Femur (tissue), 1 donor: ENCODE data around the gene CNTNAP2.
A peak's percentile ranks its signal among the peaks of the same experiment; 100 is the strongest.
"Not testable (repeated sequence)": the region's sequence is repeated elsewhere in the genome, so short reads cannot be mapped to it uniquely, and the experiment has no call there.

ENCODE experiments used
- DNase-seq: peaks from one replicate; pipeline ENCODE4 v3.0.0-alpha.2; 2017

CNTNAP2 gene

GRCh38 chr7:147708871-147709270 lies 1592.3 kb downstream of the CNTNAP2 start:
- DNase-seq: no peak

GRCh38 chr7:147711447-147711846 lies 1594.8 kb downstream of the CNTNAP2 start:
- DNase-seq: peak; percentile 48

DNA sequence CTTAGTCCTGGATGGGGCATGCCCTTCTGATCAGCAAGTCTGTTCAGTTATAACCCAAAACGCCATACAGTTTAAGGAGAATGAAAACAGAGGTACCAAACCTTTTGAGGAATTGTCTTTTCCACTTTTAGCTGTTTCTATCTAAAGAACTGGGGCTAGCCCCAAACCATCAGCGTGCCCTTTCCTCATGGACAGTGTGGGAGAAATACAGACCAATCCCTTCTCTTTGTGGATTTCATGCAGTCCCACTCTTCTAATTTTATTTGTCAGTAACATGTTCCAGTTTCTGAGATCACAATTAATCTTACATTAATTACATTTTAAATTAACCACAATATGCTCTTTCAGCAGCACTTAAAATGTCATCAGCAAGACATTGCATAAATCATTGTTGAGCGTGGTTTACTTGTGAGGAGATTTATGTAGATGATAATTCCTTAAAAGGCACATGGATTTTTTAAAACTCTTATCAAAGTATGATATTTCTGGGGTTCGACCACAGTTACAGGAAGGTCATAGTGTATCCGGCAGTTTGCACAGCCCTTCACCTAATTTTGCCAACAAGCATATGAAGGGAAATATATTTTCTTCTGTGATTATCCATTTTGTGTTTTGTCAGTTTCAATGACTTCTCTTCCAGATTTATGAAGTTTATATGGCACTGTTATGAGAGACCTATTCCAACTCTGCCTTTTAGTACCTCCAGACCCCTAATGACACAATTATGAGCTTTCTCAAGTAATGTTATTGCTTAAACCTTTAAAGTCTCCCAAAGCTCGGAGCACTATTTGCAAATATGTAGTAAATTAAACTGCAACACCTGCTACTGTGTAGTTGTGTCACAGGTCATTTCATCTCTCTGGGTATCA lies 1605.6 kb downstream of the CNTNAP2 start:
- no peak for DNase-seq

- no peak for DNase-seq
Measured at GRCh38 chr7:147723536-147723935, 1606.9 kb downstream of the CNTNAP2 start.

DNA sequence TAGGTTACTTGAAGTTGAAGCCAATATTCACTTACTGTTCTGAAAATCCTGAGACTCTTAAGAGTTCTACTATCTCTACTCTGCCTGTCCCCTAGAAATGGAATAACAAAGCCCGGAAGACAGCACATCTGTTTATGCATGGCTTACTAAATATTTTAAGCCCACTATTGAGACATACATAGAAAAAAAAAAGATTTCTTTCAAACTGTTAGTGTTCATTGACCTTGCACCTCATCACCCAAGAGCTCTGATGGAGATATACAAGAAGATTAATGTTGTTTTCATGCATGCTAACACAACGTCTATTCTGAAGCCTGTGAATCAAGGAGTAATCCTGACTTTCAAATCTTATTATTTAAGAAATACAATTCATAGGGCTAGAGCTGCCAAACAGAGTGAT lies 1614.7 kb downstream of the CNTNAP2 start:
- no peak for DNase-seq

DNA sequence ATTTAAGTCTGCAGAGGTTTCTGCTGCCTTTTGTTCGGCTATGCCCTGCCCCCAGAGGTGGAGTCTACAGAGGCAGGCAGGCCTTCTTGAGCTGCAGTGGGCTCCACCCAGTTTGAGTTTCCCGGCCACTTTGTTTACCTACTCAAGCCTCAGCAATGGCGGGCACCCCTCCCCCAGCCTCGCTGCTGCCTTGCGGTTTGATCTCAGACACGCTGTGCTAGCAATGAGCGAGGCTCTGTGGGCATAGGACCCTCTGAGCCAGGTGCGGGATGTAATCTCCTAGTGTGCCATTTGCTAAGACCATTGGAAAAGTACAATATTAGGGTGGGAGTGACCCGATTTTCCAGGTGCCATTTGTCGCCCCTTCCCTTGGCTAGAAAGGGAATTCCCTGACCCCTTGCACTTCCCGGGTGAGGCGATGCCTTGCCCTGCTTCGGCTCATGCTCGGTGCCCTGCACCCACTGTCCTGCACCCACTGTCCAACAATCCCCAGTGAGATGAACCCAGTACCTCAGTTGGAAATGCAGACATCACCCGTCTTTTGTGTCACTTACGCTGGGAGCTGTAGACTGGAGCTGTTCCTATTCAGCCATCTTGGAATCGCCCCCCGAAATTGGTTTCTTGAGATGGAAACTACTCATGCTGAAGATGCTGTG lies 1621.1 kb downstream of the CNTNAP2 start:
- not testable (repeated sequence) for DNase-seq

DNA sequence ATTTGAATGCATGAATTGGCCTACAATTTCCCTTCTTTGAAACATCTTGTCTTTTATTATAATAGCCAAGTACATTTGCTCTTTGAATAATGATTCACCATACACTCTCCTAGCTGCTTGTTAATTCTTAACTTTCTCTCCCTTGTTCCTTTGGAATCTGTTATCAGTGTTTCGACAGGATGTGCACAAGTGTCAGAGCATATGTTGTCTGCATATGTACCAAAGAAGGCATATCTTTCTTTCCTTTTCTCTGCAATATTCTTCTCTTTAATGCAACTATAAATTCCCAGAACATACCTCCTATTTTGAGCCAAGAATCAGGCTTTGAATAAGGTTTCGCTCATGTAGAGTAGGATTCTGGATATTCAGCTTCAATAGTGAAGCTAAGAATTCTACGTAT lies 1625.7 kb downstream of the CNTNAP2 start:
- no peak for DNase-seq

- DNase-seq: no peak
Measured at GRCh38 chr7:147756300-147756699, 1639.7 kb downstream of the CNTNAP2 start.

DNA sequence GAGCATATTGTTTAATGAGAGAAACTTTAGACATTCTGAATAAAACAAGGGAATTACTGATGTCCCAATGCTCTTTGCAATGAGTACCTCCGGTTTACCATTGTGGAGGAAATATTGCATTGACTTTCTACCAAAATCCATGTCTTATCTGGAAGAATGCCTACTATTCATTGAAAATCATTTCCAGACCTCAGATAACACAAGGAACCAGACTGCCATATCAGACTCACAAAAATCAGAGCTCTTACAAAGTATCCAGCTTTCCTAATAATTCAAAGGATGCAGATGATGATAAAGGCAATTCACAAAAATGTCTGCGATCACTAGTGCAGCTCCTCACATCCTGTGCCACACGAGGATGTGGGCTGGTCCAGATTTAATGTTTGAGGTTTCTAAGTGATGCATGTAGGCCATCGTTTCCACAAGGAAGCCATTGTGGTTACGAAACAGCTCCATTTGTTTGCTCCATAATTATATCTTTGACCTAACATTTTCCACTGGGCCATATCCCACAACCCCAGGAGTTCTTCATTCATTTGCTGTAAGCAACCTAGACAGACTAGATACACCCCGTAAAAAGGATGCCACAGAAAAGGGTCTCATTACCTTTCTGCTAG lies 1642.8 kb downstream of the CNTNAP2 start:
- DNase-seq: peak; percentile 36

DNA sequence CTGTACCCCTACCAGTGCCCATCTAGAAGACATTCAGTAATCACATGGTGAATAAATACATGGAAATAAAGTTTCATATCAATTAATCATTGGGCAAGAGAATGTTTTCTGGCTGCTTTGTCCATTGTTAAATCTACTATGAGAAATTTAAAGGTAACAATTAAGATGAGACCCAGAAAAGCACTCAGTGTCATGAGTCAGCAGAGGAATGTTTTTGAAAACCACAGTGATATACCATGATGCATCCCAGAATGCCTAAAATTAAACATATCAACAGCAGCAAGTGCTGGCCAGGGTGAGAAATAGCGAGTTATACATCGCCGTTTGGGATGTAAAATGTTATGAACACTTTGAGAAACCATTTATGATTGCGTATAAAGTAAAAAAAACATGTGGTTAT lies 1648.7 kb downstream of the CNTNAP2 start:
- DNase-seq: no peak

DNA sequence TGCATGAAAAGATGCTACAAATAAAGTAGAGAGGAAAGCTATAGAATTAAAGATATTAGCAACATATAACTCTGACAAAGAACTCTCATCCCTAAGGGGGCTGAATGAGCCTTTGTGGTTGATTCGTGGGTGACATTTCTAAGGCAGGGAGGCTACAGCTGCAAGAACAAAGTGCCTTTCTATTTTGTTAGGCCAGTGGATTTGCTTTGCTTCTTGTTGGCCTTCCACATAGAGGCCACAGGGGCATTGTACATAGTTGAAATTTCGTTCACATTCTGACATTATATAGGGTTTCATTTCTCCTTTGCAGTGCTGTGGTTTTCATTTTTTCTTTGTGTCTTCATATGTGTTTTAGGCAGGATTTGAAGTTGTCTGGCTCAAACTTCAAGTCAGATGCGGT lies 1654.7 kb downstream of the CNTNAP2 start:
- no peak for DNase-seq

GRCh38 chr7:147774461-147774860 lies 1657.9 kb downstream of the CNTNAP2 start:
- no peak for DNase-seq

DNA sequence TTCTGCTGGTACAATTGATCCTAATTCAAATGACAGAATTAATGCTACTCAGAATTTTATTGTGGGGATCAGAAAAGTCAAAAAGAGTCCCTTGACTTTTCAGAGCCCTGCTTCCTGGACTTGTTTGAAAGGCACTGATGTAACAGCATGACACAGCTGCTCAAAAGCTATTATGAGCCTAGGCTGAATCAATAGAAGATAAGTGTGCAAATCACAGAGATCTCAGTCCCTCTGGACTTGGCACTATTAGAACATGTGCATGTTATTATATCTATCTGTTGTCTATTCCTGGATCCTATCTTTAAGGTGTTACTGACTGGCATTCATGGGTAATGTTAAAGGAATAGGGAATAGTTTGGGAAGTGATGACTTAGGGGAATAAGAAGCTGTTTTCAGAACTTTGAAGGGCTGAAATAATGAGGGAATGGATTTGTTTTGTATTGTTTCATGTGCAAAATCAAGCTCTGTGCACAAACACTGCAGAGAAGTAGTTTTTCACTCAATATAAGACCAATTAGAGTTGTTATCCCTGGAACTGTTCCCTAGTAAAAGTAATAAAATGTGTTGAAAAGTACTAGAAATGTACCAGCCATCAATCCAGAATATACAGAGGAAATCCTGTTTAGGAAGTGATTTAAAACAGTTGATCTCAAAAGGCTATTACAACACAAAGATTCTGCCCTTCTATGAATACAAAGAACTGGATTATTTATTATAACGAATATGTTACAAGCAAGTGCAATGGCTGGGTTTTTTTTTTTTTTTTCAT lies 1659.1 kb downstream of the CNTNAP2 start:
- DNase-seq: no peak

DNA sequence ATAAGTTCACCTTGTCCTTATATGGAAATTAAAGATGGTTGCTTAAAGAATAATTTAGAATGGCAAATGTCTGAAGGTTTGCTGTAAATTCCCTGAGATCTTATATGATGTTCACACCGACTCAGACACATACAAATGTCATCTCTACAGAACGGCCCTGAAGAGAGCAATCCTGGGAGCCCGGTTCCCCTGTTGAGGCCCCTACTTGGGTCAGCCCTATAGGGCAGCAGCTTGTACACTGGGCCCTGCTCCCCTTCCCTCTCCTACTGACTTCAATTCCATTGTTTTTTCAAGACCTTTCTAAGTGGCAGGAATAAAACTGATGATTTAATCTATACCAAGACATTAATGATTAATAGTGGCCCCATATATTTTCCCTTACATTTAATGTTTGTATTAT lies 1660.7 kb downstream of the CNTNAP2 start:
- DNase-seq: no peak

- no peak for DNase-seq
Measured at GRCh38 chr7:147779949-147780348, 1663.3 kb downstream of the CNTNAP2 start.

DNA sequence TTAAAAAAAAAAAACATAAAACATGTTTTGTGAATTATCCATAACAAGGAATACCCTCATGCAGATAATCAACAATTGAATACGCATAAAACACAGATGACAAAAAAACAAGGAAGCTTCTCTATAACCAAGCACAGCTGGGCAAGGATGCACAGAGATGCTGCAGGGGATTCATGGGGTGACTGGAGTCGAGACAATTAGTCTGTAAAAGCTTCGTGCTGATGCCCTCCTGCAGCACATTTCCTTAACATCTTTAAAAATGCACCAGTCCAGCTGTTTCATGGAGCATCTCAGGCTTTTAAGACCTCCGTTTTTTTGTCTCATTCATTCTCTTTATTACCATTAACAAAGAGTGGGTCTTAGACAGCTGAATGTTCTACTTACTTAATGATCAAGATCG lies 1680.0 kb downstream of the CNTNAP2 start:
- DNase-seq: no peak

GRCh38 chr7:147798001-147798400 lies 1681.4 kb downstream of the CNTNAP2 start:
- no peak for DNase-seq

DNA sequence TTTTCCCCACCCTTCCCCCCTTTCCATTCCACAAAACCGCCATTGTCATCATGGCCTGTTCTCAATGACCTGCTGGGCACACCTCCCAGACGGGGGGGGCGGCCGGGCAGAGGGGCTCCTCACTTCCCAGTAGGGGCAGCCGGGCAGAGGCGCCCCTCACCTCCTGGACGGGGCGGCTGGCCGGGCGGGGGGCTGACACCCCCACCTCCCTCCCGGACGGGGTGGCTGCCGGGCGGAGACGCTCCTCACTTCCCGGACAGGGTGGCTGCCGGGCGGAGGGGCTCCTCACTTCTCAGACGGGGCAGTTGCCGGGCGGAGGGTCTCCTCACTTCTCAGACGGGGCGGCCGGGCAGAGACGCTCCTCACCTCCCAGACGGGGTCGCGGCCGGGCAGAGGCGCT lies 1685.2 kb downstream of the CNTNAP2 start:
- not testable (repeated sequence) for DNase-seq

DNA sequence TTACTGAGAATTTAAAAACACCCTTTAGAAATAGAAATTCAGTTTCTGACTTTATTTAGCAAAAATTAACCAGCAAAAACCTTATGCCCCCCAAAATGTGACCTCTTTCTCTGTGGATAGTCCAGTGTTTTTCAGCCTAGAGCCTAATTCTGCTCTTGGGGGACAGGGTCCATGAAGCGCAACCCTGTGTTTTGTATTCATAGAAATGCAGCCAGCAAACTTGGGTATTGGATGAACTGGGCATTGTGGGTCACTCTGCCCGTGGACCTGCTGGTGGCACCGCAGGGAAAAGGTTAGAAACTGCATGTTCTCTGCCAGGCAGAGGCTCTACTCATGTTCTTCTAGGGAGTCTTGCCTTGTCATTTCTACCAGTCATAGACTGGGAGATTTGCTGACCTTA lies 1686.5 kb downstream of the CNTNAP2 start:
- DNase-seq: no peak

DNA sequence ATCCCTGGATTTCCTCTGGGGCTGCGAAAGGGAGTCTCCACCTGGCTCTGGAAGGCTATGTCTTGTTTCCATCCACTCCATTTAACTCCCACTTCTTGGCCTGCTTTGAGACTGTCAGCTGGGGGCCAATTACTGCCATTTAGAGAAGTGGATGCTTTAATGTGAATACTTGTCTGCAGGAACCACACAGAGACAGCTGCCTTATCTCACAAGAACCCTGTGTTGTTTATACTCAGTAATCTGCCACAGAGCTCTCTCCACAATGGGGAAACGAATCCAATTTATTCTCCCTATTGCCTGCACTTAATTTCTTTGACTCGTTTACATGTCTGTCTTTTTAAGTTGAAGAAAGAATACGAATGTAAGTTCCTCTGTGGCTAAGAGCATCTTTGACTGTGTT lies 1687.0 kb downstream of the CNTNAP2 start:
- DNase-seq: no peak

GRCh38 chr7:147804032-147804431 lies 1687.4 kb downstream of the CNTNAP2 start:
- DNase-seq: no peak

GRCh38 chr7:147805996-147806576 lies 1689.5 kb downstream of the CNTNAP2 start:
- DNase-seq: no peak

DNA sequence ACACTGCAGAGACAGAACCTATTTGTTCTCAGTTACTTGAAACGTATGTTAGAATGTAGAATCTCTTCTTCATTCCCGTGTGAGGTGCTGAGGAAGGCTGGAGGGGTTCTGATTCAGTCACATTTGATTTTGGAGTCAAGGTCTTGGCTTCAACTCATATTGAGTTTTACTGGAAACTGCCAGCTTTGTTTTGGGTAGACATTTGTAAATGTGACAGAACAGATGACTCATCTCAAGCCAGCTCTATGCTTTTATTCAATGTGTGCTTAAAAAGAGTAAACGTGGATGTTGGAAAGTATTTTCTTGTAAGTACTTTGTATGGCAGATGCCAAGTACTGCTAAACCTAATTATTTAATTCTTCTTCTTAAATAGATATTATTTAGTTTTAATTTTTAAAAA lies 1693.2 kb downstream of the CNTNAP2 start:
- DNase-seq: no peak
